NB4 (cell line): Measurements from ENCODE around the gene PREB.

Source experiments
- DNase-seq: peaks from one replicate; pipeline ENCODE4 v3.0.0; 2010; ENCODE audit warnings: low read depth
- H3K4me3 ChIP-seq: one replicate; pipeline ENCODE4 v1.5.1; 2011; ENCODE audit warnings: mild to moderate bottlenecking, low read depth, low read length, moderate library complexity
- CTCF ChIP-seq: IDR thresholded peaks from one replicate; pipeline ENCODE4 v1.5.1; 2012; ENCODE audit warnings: low read depth, low read length
- MAX ChIP-seq: IDR thresholded peaks from 2 replicates; pipeline ENCODE4 v1.6.1; 2011; ENCODE audit warnings: low read depth, low read length
- MYC ChIP-seq: IDR thresholded peaks from 2 replicates; pipeline ENCODE4 v1.6.1; 2011; ENCODE audit warnings: low read depth, low read length
- POLR2A ChIP-seq: IDR thresholded peaks from 2 replicates; pipeline ENCODE4 v1.6.1; 2011; ENCODE audit warnings: mild to moderate bottlenecking; ENCODE audit not compliant: insufficient read length; ENCODE audit errors: extremely low read depth

PREB gene

GRCh38 chr2:27164960-27165763 is 30.7 kb upstream of the PREB start:
- H3K4me3 ChIP-seq: no peak overlapping the region

GRCh38 chr2:27162151-27163121 is 28.0 kb upstream of the PREB start:
- no peak for TF ChIP-seq MYC
- no peak for TF ChIP-seq MAX
- TF ChIP-seq POLR2A: no peak
- TF ChIP-seq CTCF: no peak
- no peak overlapping the region for H3K4me3 ChIP-seq
- no peak for DNase-seq

More at GRCh38 chr2:27164960-27165763, 30.7 kb upstream of the PREB start:
- no peak for DNase-seq
- TF ChIP-seq MAX (no peak), CTCF (no peak), POLR2A (no peak), MYC (no peak)

- H3K4me3 ChIP-seq: no peak overlapping the region
- no peak for DNase-seq
- TF ChIP-seq MYC (no peak), POLR2A (no peak), CTCF (no peak), MAX (no peak)
These were observed 25.8 kb upstream of the PREB start for GRCh38 chr2:27160191-27160590.

- DNase-seq: no peak
- no peak overlapping the region for H3K4me3 ChIP-seq
- TF ChIP-seq MAX: no peak
- TF ChIP-seq MYC: no peak
- TF ChIP-seq POLR2A: no peak
- TF ChIP-seq CTCF: no peak
These were observed 24.8 kb upstream of the PREB start for GRCh38 chr2:27159271-27159670.

- DNase-seq: no peak
- TF ChIP-seq CTCF (no peak), MYC (no peak), MAX (no peak), POLR2A (no peak)
- no peak overlapping the region for H3K4me3 ChIP-seq
These were observed 24.0 kb upstream of the PREB start for GRCh38 chr2:27158468-27158867.
